ENCODE results near the gene DZANK1. TPM values are rescaled to one million over a fixed set of nuclear protein-coding genes. Genes with fewer than 3 reads are reported as not detected.
"Not testable (repeated sequence)": the region's sequence is repeated elsewhere in the genome, so short reads cannot be mapped to it uniquely, and the experiment has no call there.

The DZANK1 gene
- total and polyA plus RNA-seq, 2 of the 8 experiments (the other 6 are each of a cell fraction or from before 2014, with no cell fraction given): 8.0 to 9.9 TPM

- H2AK5ac ChIP-seq (ENCODE audit: low read depth, low read length); H3K9me3 ChIP-seq (ENCODE audit: insufficient read depth in 2 of 2, low read depth in 1 of 2, low read length in 1 of 2); H2BK12ac ChIP-seq (ENCODE audit: low read depth, low read length); H2BK5ac ChIP-seq (ENCODE audit: low read depth, low read length); H2BK20ac ChIP-seq (ENCODE audit: low read length); H3K79me2 ChIP-seq (ENCODE audit: control insufficient read depth in 1 of 2, insufficient read depth in 2 of 2, low read length in 2 of 2); H3K4me3 ChIP-seq (ENCODE audit: extremely low read depth in 1 of 4, insufficient read depth in 2 of 4, low read depth in 3 of 4, low read length in 4 of 4); H3K4me1 ChIP-seq (replicated peaks in 1 of 4; ENCODE audit: control insufficient read depth in 3 of 4, insufficient read depth in 4 of 4, low read length in 3 of 4); H2AFZ ChIP-seq (ENCODE audit: low read length); H2BK120ac ChIP-seq (replicated peaks; ENCODE audit: low read depth, low read length); H4K8ac ChIP-seq (ENCODE audit: extremely low read depth, insufficient read depth, low read length); H3K56ac ChIP-seq (replicated peaks; ENCODE audit: insufficient read length, low read depth, low read length); H3K4ac ChIP-seq (replicated peaks; ENCODE audit: insufficient read length, low read depth, low read length); H3K27me3 ChIP-seq (replicated peaks in 1 of 4; ENCODE audit: control insufficient read depth in 3 of 4, extremely low read depth in 1 of 4, insufficient read depth in 3 of 4, low read length in 3 of 4); H3K79me1 ChIP-seq (ENCODE audit: low read depth, low read length); DNase-seq (ENCODE audit: low read depth in 1 of 2, low spot score in 2 of 2); H4K91ac ChIP-seq (replicated peaks; ENCODE audit: insufficient read length, low read length); H4K5ac ChIP-seq (ENCODE audit: insufficient read length, low read depth, low read length); POLR2A ChIA-PET (ENCODE audit: partially characterized antibody); H3K23me2 ChIP-seq (ENCODE audit: low read depth, low read length); H3K36me3 ChIP-seq (ENCODE audit: control insufficient read depth in 2 of 4, insufficient read depth in 4 of 4, low read length in 3 of 4); H2BK15ac ChIP-seq (ENCODE audit: low read length); H3K4me2 ChIP-seq (ENCODE audit: insufficient read depth in 1 of 2, low read depth in 2 of 2, low read length in 2 of 2); H3K23ac ChIP-seq (ENCODE audit: insufficient read length); H3K14ac ChIP-seq (ENCODE audit: insufficient read length); H3K9ac ChIP-seq (replicated peaks in 1 of 4; ENCODE audit: extremely low read depth in 1 of 4, low read depth in 3 of 4, low read length in 3 of 4); H3K18ac ChIP-seq (ENCODE audit: extremely low read depth, low read length); H3K27ac ChIP-seq (ENCODE audit: low read depth, low read length); H4K20me1 ChIP-seq (replicated peaks in 1 of 2; ENCODE audit: control insufficient read depth in 1 of 2, insufficient read depth in 2 of 2, low read length in 2 of 2); FAIRE-seq: not testable (repeated sequence)
- CTCF ChIA-PET (ENCODE audit: partially characterized antibody): interaction anchor here (0.6 kb wide), 1 partner anchor 306 kb away, joined by 4 read pairs; no protein-coding TSS in a partner anchor
- WGBS, 2 experiments (ENCODE audit: extremely low coverage in 1 of 2, insufficient coverage in 1 of 2, insufficient read length in 1 of 2, insufficient replicate concordance in 2 of 2, low coverage in 1 of 2, low lambda C conversion rate in 2 of 2, missing lambda C conversion rate in 1 of 2): 93% methylated on average over 1 of the region's 1 CpG; no CpG with 5 or more reads in 1 of the 2 experiments
Observed at GRCh38 chr20:18501672-18502071, 34.8 kb upstream of the DZANK1 start.
